HG03095 (cell line): ENCODE results near the gene MEMO1.
A peak's percentile ranks its signal among the peaks of the same experiment; 100 is the strongest.
"Not testable (repeated sequence)": the region's sequence is repeated elsewhere in the genome, so short reads cannot be mapped to it uniquely, and the experiment has no call there.

Source experiments
- ATAC-seq: cut with Tn5 transposase; IDR thresholded peaks from one replicate; pipeline ENCODE4 v1.9.1; 2021; ENCODE audit warnings: moderate library complexity; ENCODE audit not compliant: unreplicated experiment

The MEMO1 gene

DNA sequence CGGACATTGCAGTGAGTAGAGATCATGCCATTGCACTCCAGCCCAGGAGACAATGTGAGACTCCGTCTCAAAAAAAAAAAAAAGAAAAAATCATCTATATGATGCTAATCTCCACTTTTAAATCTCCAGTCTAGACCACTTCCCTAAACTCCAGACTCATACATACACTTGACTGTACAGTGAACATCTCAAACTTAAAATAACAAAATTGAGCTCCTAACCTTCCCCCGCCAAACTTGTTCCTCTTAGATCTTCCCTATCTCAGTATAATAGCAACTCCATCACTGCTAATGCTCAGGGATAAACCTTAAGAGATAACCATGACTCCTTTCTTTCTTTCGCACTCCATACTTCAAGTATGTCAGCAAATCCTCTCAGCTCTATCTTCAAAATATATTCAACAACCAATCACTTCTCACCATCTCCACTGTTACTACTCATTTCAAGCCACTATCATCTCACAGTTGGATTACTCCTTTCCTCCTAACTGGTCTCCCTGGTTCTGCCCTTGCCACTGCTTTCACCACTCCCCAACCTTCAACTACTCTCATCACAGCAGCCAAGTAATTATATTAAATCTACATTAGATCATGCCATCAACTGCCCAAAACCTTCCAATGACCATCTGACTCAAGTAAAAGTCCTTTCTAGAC, 12.0 kb downstream of the MEMO1 start:
- ATAC-seq: no peak

DNA sequence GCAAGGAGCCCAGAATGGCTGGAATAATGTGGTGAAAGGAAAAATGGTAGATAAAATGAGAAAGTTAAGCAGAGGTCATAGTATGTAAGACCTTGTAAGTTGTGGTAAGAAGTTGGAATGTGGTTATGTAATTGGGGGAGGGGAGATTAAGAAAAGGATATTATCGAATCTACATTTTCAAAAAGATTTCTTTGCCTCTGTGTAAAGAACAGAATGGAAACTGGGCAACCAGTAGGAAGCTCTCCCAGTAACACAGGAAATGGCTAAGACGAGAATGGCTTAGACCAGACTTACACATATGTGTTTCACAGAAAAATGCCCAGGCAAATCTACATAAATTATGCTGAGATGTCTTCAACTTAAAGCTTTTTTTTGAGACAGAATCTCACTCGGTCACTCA, 13.2 kb downstream of the MEMO1 start:
- ATAC-seq: no peak

DNA sequence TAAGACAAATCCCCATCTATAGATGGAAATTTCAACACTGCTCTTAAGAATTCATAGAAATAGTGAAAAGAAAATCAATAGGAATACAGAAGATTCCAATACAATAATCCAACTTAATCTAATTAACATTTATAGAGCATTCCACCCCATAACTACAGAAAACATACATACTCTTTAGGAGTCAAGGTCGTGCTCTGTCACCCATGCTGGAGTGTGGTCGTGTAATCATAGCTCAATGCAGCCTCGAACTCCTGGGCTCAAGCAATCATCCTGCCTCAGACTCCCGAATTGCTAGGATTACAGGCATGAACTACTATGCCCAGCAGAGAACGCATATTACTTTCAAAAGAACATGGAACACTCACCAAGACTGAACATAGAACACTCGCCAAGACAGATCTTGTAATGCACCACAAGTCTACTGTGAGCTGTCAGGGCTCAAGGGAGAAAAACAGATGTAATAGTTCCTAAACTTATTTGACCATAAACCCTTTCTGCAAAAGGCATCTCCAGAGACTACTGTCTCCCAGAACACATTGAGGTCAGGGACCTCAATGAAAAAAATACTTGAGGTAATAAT, 14.1 kb downstream of the MEMO1 start:
- no peak for ATAC-seq

DNA sequence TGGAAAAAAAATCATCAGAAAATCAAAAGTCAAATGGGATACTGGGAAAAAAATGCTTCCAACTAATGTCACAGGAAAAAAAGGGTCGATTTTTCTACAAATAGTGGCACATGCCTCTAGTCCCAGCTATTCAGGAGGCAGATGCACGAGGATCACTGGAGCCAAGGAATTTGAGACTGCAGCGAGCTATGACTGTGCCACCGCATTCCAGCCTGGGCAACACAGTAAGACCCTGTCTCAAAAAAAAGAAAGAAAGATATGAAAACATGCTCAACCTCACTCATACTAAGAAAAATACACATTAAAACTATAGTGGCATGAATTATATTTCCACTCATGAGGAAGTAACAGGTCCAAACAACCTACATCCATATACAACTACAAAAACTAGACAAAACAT, 17.9 kb downstream of the MEMO1 start:
- ATAC-seq: no peak

DNA sequence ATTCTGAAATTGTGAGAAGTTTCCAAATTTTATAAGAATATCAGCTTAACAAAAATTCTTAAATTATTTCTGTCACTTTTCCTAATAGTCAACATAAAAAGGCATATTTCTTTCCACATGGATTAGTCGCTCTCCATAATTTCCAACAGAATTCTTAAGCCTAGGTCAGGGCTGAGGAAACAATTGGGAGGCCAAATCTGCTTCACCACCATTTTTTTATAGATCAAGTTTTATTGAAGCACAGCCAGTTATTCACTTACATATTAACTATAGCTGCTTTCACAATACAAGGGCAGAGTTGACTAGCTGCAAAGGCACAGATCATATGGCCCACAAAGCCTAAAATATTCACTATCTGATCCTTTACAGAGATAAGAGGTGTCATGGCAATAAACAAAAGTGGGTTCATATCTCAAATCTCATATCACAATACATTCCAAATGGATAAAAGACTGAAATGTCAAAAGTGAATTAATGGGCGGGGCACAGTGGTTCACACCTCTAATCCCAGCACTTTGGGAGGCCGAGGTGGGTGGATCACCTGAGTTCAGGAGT, 18.7 kb downstream of the MEMO1 start:
- no peak for ATAC-seq

DNA sequence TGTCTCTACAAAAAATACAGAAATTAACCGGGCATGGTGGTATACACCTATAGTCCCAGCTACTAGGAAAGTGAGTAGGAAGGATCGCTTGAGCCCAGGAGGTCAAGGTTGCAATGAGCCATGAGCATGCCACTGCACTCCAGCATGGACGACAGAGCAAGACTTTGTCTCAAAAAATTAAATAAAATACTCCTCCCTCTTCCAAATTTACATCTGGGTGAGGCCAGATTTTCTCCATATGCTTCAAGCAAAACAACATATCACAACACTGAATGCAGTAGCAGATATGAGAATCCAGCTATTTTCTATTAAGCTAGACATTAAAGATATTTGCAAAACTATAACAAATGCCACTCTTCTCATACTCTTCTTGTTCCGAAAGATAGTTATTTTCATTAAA, 20.9 kb downstream of the MEMO1 start:
- ATAC-seq: no peak

DNA sequence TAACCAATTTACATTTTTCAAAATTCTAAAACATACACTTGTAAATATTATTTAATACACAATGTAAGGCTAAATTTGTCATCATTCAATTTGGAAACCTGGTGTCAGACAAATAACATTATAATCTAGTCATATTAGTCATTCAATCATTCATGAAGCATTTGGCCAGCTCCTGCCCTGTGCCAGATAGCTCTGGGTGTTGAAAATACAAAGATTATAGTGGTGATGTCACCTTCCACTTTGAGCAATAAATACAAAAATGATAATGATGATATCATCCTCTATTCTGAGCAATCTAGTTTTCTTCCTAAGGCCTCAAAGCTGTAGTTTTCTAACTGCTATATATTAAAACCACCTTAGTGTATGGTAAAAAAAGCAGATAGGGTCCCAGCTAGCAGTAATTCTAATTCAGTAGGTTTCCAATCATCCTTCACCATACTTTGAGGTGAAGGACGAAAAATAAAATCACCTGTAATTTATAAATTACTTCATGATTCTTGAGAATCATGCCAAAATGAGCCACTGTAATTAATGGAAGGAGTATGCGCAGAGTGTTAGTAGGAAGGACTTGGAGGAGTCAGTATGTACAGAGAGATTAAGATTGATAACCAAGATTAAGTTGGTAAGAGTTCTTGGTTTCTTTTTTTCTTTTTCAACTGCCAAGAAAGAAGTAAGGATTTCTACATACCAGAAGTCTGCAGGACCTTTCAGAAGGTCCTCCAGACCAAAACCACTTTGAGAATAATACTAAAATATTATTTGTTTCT, 23.2 kb downstream of the MEMO1 start:
- ATAC-seq: no peak

DNA sequence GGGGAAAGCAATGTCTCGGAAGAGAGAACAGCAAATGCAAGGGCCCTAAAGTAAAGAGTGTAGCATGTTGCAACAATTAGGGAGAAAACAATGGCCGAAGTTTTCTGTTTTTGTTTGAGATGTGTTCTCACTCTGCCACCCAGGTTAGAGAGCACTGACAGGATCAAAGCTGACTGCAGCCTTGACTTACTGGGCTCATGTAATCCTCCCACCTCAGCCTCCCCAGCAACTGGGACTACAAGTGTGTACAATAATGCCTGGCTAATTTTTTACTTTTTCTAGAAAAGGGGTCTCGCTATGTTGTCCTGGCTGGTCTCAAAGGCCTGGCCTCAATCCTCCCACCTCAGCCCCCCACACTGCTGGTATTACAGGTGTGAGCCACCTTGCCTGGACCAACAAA, 23.9 kb downstream of the MEMO1 start:
- ATAC-seq: no peak

DNA sequence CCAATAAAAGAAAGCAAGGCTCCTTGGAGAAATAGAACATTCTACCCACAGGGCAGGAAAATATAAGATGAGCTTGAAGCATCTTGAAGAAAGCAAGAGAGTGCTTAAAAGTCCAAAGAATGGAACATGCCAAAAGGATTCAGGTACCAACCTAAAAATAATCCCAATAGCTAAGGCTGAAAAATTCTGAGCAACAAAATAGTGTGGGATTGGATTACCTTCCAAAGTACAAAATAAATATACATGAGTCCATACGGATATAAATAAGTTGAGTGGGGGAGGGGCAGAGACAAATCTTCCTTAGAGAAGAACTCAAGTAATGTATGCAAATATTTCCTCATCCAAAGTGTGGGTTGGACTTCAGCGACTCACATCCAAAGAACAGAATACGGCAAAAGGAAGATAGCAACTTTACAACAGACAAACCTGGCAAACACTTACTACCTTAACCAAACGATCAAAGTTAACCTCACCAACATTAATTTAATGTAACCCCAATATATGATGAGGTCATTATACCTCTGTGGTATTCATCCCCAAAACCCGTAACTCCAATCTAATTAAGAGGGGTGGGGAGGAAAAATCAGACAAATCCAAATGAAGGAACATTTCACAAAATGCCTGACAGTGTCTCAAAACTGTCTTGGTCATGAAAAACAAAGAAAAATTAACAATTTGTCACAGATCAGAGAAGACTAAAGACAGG, 26.9 kb downstream of the MEMO1 start:
- ATAC-seq: no peak

DNA sequence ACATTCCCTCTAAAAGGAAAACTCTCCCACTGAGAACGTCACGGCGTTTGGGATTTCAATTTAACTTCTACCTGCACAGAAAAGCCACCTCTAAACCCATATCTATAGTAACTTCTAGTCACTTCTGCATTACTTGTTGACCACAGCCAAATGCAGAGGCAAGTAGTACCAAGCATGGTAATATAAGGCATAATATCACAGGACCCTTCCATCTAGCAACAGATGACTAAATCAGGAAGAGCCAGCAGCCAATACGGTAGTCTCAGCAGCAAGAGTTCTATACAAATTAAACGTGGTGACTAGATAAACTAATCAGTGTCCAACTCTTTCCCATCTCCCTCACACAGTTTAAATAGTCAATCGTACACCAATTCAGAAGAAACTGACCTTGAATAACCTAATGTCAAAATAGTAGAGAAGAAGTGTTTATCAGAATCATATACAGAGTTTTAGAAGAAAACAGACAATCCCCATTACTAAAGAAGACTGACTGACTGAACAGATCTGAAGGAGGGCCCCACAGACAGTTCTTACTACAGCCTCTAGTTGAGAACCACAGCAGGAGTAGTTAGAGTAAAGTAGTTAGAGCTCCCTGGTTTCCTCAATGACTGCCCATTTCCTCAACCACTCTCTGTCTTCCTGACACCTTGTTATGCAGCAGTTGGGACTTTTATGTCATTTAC, 30.0 kb downstream of the MEMO1 start:
- peak; percentile 98 for ATAC-seq

DNA sequence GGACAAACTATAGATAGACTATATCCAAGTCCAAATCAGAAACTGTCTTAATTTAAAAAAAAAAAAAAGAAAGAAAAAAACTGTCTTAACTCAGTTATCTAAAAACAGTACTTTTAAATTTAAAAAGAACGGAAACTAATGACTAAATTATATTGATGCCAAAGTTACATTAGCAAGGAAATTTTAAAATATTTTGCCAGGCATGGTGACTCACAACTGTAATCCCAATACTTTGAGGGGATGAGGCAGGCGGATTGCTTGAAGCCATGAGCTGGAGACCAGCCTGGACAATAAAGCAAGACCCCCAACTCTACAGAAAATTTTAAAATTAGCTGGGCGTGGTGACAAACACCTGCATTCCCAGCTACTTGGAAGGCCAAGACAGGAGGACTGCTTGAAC, 30.9 kb downstream of the MEMO1 start:
- no peak for ATAC-seq

DNA sequence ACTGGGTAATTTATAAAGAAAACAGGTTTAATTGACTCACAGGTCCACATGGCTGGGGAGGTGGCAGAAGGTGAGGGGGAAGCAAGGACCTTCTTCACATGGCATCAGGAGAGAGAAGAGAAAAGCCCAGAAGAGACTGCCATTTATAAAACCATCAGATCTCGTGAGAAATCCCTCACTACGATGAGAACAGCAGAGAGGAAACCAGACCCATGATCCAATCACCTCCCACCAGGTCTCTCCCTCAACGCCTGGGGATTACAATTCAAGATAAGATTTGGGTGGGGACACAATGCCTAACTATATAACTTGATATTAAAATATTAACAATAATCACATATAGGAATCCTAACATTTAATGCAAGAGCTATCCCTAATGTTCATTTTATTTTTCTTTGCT, 31.8 kb downstream of the MEMO1 start:
- ATAC-seq: no peak

DNA sequence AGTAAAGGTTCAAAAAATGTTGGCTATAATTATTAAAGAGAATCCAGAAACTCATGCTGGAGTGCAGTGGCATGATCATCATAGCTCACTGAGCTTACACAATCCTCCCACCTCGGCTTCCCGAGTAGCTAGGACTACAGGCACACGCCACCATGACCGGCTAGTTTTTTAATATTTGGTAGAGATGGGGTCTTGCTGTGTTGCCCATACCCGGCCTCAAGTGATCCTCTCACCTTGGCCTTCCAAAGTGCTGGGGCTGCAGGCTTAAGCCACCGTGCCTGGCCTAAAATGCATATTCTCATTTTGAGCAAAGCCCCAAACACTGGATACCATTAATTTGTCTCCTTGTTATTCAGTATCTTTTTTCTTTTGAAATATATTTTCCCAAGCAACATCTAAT, 32.4 kb downstream of the MEMO1 start:
- ATAC-seq: no peak

DNA sequence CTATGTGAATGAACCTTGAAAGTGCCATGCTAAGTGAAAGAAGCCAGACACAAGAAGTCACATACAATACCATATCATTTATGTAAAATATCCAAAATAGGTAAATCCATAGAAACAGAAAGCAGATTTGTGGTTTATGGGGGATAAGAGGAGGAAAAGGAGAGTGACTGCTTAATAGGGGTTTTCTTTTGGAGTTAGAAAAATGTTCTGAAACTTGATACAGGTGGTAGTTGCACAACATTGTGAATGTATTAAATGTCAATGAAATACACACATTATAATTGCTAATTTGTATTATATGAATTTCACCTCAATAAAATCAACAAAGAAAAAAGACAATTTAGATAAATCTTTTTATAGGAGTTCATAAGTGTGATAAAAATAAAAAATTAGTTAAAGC, 37.1 kb downstream of the MEMO1 start:
- ATAC-seq: no peak

DNA sequence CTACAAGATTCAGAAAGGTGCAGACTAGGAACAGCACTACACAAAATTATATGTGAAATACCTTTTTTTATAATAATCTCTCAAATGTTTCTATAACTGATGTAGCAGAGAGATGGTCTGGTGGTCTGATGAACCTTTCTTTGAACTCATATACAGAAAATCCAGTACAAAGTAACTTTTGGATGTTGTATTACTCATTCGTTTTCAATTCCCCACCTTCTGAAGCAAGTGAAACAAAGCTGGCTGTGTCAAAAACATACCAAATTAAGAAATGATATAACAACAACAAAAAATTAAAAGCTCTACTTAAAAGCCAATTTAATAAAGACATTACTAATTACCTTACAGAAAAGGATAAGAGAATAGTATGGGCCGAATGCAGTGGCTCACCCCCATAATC, 38.7 kb downstream of the MEMO1 start:
- no peak for ATAC-seq

DNA sequence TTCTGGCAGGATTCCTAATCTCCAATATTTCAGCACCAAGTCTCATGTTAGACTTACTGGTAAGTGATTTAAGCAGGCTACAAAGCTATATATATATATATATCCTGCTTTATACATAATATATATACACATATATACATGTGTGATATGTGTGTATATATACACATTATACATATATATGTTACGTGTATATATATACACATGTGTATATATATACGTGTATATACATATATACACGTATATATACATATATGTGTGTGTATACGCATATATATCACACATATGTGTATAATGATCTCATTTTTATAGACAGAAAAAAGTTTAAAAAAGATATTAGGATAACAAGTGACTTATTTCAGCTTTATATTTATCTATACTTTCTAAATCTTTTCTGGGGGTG, 41.6 kb downstream of the MEMO1 start:
- ATAC-seq: no peak

DNA sequence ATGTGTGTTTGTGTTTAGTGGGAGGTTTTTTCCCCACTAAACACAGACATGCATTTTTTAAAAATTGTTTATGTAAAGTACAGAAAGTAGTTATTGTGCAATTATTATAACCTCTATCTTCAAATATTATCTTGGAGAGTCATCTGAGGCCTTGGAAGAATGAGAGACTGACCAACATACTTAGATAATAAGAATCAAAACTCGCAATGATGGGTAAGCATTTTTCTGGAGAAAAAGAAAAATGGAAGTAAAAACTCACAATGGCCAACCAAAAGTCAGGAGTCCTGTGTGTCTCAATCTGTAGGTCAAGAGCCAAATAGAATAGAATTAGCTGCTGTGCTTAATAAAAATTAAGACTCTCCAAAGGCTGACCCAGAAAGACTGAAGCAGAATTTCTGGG, 43.0 kb downstream of the MEMO1 start:
- no peak for ATAC-seq

DNA sequence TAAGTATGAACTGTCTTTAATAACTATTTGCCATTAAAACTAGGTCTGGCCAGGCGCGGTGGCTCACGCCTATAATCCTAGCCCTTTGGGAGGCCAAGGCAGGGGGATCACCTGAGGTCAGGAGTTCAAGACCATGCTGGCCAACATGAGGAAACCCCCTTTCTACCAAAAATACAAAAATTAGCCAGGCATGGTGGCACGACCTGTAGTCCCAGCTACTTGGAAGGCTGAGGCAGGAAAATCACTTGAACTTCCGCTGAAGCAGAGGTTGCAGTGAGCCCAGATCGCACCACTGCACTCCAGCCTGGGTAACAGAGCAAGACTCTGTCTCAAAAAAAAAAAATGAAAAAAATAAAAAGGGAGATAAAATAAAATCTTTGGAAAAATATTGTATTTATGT, 44.4 kb downstream of the MEMO1 start:
- not testable (repeated sequence) for ATAC-seq

DNA sequence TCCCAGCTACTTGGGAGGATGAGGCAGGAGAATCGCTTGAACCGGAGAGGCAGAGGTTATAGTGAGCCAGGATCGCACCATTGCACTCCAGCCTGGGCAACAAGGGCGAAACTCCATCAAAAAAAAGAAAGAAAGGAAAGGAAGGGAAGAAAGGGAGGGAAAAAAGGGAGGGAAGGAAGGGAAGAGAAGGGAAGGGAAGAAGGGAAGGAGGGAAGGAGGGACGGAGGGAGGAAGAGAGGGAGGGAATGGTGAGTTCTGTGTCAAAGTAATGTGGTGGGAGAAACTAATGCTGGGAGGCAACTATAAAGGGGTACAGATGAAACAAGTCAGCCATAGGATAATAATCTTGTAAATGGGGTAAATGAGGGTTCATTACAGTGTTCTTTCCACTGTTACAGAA, 45.7 kb downstream of the MEMO1 start:
- no peak for ATAC-seq

DNA sequence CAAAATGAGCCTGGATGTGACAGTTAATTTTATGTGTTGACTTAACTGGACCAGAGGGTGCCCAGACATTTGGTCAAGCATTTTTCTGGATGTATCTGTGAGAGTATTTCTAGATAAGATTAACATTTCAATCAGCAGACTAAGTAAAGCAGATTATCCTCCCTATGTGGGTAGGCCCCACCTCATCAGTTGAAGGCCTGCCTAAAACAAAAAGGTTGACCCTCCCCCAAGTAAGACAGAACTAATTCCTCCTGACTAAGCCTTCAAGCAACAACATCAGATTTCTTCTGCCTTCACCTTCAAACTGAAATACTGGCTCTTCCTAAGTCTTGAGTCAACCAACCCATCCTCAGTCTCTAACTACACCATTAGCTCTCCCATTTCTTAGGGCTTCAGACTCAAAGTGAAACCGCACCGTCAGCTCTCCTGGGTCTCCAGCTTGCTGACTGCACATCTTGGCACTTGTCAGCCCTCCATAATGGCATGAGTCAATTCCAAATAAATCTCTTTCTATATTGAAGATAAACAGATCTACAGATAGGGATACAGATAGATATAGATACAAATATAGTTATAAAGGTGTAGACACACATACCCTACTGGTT, 47.9 kb downstream of the MEMO1 start:
- ATAC-seq: no peak
